GM10847 (cell line): ENCODE measurements around the gene ADSL.

Experiments used
- POLR2A ChIP-seq: IDR thresholded peaks from 2 replicates; pipeline ENCODE4 v1.6.1; 2011; ENCODE audit not compliant: insufficient read length; ENCODE audit errors: extremely low read depth

The ADSL gene

DNA sequence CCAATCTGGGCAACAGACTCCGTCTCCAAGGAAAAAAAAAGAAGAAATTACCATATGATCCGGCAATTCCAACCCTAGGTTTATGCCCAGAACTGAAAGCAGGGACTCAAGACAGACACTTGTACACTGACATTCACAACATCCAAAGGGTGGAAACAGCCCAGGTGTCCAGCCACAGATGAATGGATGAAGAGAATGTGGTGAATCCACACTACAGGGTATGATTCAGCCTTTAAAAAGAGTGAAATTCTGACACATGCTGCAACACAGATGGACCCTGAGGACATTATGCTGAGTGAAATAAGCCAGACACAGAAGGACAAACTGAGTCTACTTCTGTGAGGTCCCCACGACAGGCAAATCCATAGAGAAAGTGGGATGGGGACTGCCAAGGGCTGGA lies 68.0 kb downstream of the ADSL start:
- no peak for TF ChIP-seq POLR2A

DNA sequence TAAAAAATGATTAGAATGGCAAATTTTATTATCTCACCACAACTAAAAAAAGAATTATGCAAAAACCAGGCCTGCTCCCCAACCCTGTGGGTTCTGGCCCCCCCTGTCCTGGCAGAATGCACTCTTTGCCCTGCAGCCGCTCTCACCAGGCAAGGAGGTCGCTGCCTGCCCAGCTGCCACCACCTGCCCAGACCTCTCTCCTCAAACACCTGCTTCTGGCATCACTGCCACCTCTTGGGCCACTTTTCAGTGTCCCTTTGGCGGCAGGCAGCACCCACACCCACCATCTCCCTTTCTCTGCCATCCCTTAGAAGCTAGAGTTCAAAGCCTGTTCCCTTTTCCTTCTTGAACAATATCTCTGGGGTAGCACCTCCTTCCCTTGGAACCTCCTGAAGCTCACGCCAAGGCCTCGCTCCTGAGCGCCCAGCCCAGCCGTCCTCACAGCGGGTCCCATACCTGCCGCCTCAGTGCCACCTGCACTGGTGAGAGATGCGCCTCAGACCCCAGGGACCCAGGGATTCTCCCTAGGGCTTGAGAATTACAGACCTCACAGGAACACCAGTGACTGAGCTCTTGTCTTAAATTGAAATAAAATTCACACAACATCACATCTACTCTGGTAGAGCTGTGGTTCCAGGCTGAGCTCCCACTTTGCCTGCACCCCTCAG lies 68.7 kb downstream of the ADSL start:
- TF ChIP-seq POLR2A, result no peak

DNA sequence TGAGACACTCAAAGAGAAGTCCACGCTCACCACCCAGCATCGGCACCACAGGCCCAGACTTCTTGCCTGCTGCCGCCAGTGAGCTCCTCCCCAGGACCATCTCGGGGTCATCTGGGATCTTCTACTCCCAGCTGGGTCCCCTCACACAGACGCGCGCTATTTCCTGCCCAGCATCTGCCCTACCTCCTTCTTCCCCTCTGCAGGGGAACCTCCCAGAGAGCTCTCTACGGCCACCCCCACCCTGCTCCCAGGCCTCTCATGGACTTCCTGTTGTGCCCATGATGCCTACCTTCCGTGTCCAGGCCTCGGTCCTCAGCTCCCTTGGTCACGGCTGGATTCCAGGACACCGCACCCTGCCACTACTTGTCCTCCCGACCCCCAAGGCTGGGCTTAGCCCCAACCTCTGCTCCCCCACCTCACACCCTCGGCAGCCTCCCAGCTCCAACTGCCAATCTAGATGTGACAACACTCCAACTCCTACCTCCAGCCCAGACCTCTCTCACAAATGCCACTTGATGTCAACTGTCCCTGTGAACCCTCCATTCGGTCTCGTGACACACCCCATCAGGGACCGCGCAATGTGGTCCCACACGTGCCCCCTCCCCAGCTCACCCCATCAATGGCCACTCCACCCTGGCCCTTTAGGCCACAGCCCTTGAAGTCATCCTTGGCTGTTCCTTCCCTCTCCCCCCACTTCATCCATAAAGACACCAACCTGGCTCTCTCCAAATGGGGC lies 69.4 kb downstream of the ADSL start:
- TF ChIP-seq POLR2A, result no peak

DNA sequence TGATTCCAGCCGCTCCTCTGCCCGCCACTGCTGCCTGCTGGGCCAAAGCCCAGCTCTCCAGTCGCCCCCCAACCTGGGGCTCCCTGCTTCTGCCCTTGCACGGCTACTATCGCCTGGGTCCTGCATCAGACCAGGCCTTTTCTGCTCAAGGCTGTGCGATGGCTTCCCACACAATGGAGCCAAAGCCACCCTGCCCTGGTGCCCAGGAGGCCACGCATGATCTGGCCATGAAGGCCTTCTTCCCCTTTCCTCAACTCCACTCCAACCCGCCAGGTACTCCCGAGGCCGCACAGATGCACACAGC lies 69.9 kb downstream of the ADSL start:
- no peak for TF ChIP-seq POLR2A

DNA sequence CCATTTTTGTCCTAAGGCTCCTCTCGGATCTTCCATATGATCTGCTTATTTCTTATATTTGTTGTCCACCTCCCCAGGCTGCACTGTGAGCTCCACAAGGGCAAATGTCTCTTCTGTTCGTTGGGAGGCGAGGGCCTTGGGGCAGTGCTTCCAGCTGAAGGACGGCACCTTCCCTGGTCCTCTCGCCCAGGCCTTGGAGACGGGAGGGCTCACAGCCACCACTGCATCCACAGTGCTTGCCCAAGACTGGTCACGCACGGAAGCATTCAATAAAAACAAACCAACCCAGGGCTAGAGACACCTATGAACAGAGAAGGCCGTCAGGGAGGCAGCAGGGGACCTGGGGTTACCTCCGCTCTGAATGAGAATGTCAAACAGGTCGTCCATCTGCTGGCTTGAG lies 70.3 kb downstream of the ADSL start:
- no peak for TF ChIP-seq POLR2A

DNA sequence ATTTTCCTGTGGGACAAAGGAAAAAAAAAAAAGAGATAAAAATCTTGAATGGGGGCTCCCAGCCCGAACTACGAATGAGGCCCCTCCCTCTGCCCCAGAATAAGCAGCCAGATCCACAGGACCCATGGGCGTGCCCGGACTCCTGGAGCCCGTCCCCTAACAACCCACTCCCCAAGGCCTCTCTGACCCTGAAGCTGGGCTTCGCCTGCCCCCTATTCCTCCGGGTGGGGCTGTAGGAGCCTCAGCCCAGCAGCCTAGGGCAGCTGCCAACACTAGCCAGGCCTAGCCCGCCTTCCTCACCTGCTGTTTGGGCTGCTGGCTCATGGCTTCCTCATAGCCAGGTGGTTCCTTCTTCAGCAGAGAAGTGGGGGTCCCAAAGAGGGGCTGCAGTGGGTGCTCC lies 70.7 kb downstream of the ADSL start:
- TF ChIP-seq POLR2A, result no peak

DNA sequence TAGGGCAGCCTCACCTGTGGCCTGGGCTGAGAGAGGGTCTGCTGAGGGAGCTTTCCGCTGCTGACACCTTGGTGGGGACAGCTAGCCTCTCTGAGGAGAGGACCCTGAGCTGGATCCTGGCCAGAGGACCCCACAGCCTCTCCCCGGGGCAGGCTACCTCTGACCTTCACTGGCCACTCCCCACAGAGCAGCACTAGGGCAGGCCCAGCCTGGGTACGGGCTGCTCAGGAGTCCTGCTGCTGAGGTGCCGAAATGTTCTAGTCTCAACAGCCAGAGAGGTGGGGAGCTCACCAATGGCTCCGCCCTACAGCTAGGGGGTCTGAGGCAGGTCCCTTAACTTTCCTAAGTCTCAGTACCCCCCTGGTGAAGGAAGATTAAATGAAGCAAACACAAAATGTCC lies 71.6 kb downstream of the ADSL start:
- no peak for TF ChIP-seq POLR2A

DNA sequence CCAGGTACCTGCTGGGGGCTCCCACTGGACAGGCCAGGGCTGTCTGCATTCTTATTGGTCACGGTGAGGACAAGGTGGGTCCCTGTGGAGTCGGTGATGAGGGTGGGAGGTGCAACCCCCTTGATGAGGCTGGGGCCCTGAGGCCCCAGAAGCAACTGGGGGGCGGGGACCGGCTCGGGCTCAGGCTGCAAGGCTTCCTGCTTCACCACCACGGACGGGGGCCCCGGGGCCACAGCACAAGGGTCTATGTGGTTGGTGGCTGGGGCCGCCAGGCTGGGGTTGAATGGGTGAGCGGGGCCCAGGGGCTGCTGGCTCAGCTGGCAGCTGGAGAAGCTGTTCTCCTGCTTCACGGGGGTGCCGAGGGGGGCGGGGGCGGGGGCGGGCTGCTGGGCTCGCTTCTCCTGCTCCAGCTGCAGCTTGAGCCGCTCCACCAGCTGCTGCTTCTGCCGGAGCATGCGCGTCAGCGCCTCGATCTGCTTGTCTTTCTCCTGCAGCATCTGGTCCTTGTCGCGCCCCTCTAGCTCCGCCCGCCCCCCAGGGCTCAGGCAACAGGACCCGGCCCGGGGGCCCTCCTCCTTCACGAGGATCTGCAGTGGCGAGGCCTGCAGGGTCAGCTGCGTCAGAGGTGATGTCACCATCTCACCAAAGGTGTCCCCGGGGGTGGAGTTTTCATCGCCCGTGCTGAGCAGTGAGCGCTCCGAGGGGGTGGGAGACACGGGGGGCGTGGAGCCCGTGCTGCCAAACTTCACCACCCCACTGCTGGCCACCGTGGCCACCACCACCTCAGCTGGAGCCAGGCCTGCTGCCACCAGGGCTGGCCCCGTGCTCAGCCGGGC lies 72.3 kb downstream of the ADSL start:
- TF ChIP-seq POLR2A, result no peak

DNA sequence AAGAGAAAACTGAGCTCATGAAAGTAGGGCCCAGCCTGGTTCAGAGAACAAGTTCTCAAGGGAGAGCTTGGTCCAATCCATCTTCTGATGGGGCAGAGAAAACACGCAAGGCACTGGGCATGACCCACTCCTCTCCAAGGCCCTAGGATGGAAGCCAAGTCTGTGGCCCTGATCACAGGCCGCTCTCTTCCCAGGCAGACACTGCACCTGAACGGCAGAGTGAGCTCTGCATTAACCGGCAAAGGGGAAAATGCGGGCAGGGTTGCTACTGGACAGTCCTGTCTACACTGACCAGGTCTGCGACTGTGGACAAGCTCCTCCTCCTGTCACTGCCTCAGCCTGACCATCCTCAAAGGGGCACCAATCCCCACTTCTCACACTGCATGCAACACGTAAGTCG lies 73.4 kb downstream of the ADSL start:
- no peak for TF ChIP-seq POLR2A

DNA sequence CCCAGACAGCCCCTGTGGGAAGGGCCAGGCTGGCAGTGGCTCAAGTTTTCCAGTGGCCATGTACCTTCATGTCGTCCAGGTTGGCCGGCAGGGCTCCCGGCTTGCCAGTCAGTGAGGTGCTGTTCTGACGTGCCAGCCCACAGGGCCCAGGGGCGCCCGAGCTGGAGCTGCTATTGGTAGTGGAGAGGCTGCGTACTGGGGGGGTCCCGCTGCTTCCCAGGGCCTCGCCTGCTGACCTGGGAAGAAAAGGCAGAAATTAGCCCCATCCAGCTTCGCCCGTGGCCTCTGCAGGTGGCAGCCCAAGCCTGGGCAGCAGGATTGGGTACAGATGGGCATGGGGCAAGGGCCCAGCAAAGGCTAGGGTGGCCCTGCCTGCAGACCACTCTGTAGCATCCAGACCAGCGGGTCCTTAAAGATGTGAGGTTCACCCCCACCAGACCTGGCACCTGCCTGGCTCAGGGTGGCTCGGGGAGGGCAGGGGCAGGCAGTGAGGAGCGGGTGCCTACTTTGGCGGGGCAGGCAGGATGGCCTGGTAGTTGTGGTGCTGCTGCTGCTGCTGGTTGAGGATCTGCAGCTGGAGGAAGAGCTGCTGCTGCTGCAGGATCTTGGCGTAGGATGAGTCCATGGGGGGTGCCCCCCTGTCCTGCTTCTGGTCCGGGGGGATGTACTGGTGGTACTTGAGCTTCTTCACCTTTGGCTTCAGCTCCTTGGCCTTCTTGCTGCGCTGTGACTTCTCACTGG lies 74.2 kb downstream of the ADSL start:
- TF ChIP-seq POLR2A, result no peak

DNA sequence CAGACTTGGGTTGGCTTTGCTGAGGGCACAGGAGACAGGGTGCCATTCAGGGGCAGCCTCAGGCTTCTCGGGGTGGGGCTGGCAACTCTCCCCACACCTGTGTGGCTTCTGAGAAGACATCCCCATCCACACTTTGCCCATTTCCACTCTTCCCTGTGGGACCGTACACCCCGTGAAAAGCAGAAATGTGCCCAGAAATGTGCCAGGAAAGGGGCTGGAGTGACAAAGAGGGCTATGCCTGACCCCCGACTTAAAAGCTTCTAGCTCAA lies 74.7 kb downstream of the ADSL start:
- no peak for TF ChIP-seq POLR2A

DNA sequence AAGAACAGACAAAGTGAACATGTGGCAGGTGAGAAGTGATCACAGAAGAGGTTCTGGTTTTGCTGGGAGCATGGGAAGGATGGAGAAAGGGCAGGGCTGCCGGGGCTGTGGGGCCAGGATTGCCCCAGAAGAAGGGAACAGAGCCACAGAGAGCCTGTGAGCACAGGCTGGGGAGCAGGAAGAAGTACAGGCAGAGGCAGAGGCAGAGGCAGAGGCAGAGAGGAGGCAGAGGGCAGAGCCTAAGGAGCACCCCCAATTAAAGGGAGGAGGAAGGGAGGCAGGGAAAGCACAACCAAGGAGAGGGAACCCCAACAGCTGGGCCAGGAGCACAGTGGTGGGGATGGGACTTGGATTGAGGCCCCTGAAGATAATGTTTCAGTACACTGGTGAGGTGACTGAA lies 75.6 kb downstream of the ADSL start:
- no peak for TF ChIP-seq POLR2A

DNA sequence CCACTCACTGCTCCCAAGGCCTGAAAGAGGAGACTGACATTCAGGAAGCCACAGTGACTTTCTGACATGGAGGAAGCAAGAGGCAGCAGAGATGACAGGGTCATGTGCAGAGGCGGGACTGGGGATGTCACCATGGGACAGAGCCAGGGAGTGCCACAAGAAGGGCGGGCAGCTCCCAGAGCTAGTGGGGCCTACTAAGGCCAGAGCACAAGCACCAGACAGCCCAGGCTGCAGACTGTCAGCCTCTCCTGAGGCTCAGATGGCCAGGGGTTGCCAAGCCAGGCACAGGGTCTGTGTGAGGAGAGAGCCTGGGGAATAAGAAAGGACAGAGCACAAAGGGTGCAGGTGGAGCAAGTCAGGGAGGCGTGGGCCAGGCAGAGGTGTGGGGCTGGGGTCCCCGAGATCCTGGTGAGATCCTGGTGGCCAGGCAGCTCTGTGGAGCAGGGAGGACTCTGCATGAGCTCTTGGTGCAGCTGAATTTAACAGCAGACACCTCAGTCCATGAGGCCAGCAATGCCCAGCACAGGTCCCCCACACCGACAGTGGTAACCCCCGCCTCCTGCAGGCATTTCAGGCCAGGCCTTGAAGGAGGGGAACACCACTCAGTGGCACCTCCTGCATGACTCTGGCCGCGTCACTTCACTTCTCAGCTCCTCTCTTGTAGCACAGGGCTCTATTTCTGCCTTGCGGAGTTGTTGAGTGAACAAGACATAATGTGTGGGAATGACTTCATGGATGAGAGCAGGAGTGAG lies 76.4 kb downstream of the ADSL start:
- TF ChIP-seq POLR2A, result no peak

DNA sequence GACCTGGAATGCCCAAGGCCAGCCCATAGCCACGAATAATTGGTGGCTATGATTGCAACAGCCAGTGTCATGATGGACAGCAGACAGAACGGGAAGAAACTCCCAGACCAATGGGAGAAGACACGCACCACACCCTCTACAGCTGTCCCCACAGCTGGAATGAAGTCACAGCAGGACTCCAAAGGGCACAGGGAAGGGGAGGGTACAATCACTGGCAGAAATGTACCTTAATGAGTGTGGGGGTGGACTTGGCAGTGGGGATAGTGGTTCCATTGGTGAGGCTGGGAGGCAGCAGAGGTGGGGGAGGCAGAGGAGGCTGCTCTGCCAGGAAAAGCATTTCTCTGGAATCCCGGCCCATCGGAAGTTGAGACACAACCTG lies 77.0 kb downstream of the ADSL start:
- no peak for TF ChIP-seq POLR2A

DNA sequence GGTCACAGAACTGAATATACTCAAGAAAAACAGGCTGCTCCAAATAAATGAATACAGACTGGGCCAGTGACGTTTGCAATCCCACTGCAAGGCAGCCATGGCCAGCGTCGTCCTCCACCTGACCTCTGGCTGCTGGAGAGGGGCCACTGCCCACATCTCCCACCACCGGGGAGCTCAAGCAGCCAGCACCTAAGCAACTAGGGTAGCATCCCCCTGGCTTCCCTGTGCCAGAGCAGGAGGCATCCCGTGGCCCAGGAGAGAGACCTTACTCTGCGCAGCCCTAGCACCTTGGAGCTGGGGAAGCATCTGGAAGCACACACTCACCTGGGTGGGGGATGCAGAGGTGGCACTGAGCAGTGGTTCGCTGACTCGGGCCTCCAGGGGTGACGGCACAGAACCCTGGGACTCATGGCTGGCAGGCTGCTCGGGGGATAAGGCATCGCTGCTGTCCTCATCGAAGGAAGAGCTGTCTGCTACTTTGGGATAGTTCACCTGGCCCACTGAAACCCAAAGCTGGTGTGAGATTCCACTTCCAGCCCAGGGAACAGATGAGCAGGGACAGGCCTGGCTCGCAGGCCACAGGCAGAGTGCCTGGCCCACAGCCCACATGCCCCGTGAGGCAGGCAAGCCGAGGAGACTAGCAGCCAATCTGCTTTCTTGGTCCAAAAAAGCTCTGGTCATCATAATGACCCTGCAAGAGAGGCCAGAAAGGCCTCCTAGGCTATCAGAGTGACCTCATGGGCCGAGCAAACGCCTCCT lies 77.8 kb downstream of the ADSL start:
- TF ChIP-seq POLR2A, result no peak

DNA sequence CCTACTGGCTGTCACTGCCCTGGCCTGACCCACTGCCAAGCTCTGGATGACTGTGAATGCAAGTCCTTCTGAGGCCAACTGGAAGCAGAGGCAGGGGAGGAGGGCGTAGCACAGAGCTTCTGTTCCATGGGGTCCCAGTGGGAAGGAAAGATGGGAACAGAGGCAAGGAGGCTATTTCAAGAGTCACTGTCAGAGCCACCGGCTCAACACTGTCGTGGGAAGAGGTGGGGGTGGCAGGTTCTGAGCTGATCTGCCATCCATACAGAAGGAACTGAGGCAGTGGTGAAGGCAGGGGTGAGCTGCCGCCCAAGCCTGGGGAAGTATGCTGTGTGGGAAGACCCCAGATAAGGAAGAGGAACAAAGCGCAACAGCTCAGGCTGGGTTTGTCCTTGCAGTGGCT lies 78.8 kb downstream of the ADSL start:
- TF ChIP-seq POLR2A, result no peak
